HTR-8/SVneo (cell line): ENCODE measurements around the gene GLI3.

ENCODE experiments used
- DNase-seq: peaks from one replicate; pipeline ENCODE4 v3.0.0; 2011; ENCODE audit warnings: low spot score, mixed read lengths; ENCODE audit not compliant: insufficient read length
- FAIRE-seq: peaks from 2 replicates; lab custom pipeline; 2011; peaks lifted over from hg19 to GRCh38; lab: Jason Lieb, UNC

Gene GLI3

GRCh38 chr7:42117201-42117600 is 119.8 kb downstream of the GLI3 start:
- no peak for FAIRE-seq
- no peak for DNase-seq

GRCh38 chr7:42115795-42116194 is 121.2 kb downstream of the GLI3 start:
- no peak for FAIRE-seq
- no peak for DNase-seq

GRCh38 chr7:42110333-42110732 is 126.7 kb downstream of the GLI3 start:
- FAIRE-seq (no peak), DNase-seq (no peak)

- FAIRE-seq, result no peak
- DNase-seq, result no peak
Observed at GRCh38 chr7:42108803-42109528, 128.0 kb downstream of the GLI3 start.

GRCh38 chr7:42107484-42108240 is 129.3 kb downstream of the GLI3 start:
- FAIRE-seq, result no peak

GRCh38 chr7:42106562-42106961 is 130.4 kb downstream of the GLI3 start:
- DNase-seq, result no peak
- FAIRE-seq, result no peak

More at GRCh38 chr7:42107484-42108240, 129.3 kb downstream of the GLI3 start:
- peak; percentile 64 for DNase-seq

GRCh38 chr7:42105554-42106358 is 131.3 kb downstream of the GLI3 start:
- FAIRE-seq, result no peak
- no peak for DNase-seq

- DNase-seq (no peak), FAIRE-seq (no peak)
Observed at GRCh38 chr7:42104694-42105093, 132.3 kb downstream of the GLI3 start.

- no peak for FAIRE-seq
- DNase-seq, result no peak
Observed at GRCh38 chr7:42104231-42104630, 132.8 kb downstream of the GLI3 start.

GRCh38 chr7:42103456-42103855 is 133.6 kb downstream of the GLI3 start:
- DNase-seq, result no peak
- FAIRE-seq, result no peak

GRCh38 chr7:42103020-42103419 is 134.0 kb downstream of the GLI3 start:
- FAIRE-seq, result no peak
- no peak for DNase-seq

- FAIRE-seq, result no peak
- DNase-seq, result no peak
Observed at GRCh38 chr7:42102301-42102700, 134.7 kb downstream of the GLI3 start.

GRCh38 chr7:42100156-42100508 is 136.9 kb downstream of the GLI3 start:
- DNase-seq (no peak), FAIRE-seq (no peak)

- DNase-seq, result no peak
- no peak for FAIRE-seq
Observed at GRCh38 chr7:42099470-42100155, 137.4 kb downstream of the GLI3 start.

- DNase-seq (no peak), FAIRE-seq (no peak)
Observed at GRCh38 chr7:42099066-42099465, 137.9 kb downstream of the GLI3 start.

- no peak for FAIRE-seq
- no peak for DNase-seq
Observed at GRCh38 chr7:42097752-42098151, 139.3 kb downstream of the GLI3 start.

- no peak for FAIRE-seq
- DNase-seq, result no peak
Observed at GRCh38 chr7:42096681-42097561, 140.1 kb downstream of the GLI3 start.

GRCh38 chr7:42096268-42096667 is 140.7 kb downstream of the GLI3 start:
- no peak for FAIRE-seq
- no peak for DNase-seq

GRCh38 chr7:42095791-42096190 is 141.2 kb downstream of the GLI3 start:
- FAIRE-seq, result no peak

More at GRCh38 chr7:42095791-42096190, 141.2 kb downstream of the GLI3 start:
- DNase-seq, result no peak
